ENCODE results near the gene RAC3. TPM values are rescaled to one million over a fixed set of nuclear protein-coding genes. Genes with fewer than 3 reads are reported as not detected.
A peak's percentile ranks its signal among the peaks of the same experiment; 100 is the strongest.

RAC3 gene
- total RNA-seq, 1 donor, result 1.8 TPM

DNA sequence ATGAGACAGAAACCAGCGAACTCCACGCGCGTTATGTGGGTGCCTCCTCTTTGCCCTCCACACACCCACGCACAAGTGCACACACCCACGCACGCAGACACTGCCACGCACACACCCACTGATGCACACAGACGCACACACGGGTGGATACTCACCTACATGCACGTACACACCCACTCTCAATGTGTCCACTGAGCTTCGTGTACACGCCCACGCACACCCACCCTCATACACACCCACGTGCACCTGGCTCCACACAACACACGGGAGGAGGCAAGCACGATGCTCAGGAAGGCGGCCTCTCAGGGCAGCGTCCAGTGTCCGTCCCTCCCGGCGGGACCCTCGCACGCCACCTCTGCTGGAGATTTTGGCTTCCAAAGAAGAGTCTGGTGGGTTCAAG is 15.9 kb downstream of the RAC3 start:
- no peak for DNase-seq (ENCODE audit: insufficient read length, low spot score, missing footprints)
- TF ChIP-seq, protein P1, sequence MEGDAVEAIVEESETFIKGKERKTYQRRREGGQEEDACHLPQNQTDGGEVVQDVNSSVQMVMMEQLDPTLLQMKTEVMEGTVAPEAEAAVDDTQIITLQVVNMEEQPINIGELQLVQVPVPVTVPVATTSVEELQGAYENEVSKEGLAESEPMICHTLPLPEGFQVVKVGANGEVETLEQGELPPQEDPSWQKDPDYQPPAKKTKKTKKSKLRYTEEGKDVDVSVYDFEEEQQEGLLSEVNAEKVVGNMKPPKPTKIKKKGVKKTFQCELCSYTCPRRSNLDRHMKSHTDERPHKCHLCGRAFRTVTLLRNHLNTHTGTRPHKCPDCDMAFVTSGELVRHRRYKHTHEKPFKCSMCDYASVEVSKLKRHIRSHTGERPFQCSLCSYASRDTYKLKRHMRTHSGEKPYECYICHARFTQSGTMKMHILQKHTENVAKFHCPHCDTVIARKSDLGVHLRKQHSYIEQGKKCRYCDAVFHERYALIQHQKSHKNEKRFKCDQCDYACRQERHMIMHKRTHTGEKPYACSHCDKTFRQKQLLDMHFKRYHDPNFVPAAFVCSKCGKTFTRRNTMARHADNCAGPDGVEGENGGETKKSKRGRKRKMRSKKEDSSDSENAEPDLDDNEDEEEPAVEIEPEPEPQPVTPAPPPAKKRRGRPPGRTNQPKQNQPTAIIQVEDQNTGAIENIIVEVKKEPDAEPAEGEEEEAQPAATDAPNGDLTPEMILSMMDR (IDR thresholded peaks at IDR 0.05; ENCODE audit: extremely low read depth, low read depth, low read length), result no peak
- no peak overlapping the region for H3K4me3 ChIP-seq (ENCODE audit: insufficient read depth, low read length)
- H3K36me3 ChIP-seq (ENCODE audit: insufficient read depth, low read length), result peaks cover 30% of the 10 kb centered on the region
- peaks cover 23% of the 10 kb centered on the region for H3K79me2 ChIP-seq (ENCODE audit: insufficient read depth, low read length)
- H4K20me1 ChIP-seq (ENCODE audit: insufficient read depth, low read length), result no peaks in the 10 kb centered on the region
- H3K27me3 ChIP-seq (ENCODE audit: insufficient read depth, low read length), result no peaks in the 10 kb centered on the region
- no peak overlapping the region for H3K4me2 ChIP-seq (ENCODE audit: insufficient read depth, low read length)
- peaks cover 2% of the 10 kb centered on the region for H3K4me1 ChIP-seq (ENCODE audit: insufficient read depth, low read length)
- H3K9me3 ChIP-seq (ENCODE audit: low read depth, low read length), result no peaks in the 10 kb centered on the region
- no peak overlapping the region for H3K27ac ChIP-seq (ENCODE audit: low read depth, low read length)
- H2AFZ ChIP-seq (ENCODE audit: low read length), result no peak overlapping the region

DNA sequence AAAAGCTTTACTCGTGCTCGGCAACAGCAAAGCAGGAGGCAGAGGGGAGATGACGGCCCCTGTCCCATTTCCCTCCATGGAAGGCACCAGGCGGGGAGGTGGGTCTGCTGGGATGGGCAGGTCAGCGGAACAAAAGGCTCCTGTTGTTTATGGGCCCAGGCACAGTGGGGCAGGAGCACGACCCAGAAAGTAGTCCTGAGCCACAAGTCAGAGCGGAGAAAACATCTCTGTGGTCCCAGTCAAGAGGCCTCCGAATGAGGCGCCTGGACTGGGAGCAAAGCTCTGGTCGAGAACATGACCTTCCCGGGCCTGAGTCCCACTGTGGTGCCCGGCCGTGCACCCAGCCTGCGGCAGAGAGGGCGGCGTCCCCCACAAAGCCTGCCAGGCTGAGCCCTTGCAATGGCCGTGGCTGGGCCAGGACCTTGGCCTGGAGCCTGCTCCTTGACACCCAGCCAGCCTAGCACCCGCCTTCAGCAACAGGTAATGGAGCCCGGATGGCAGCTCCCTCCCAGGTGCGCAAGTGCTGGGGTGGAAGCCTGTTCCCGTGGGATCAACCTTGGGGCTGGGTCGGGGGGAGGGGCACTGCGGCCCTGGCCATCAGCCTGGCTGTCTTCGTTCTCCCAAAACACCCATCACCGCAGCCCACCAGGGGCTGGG is 16.6 kb downstream of the RAC3 start:
- peak; percentile 73 for DNase-seq (ENCODE audit: insufficient read length, low spot score, missing footprints)
- H3K27ac ChIP-seq (ENCODE audit: low read depth, low read length), result no peak overlapping the region
- peaks cover 30% of the 10 kb centered on the region for H3K36me3 ChIP-seq (ENCODE audit: insufficient read depth, low read length)
- peaks cover 4% of the 10 kb centered on the region for H4K20me1 ChIP-seq (ENCODE audit: insufficient read depth, low read length)
- H3K4me2 ChIP-seq (ENCODE audit: insufficient read depth, low read length), result no peak overlapping the region
- no peaks in the 10 kb centered on the region for H3K27me3 ChIP-seq (ENCODE audit: insufficient read depth, low read length)
- H3K4me1 ChIP-seq (ENCODE audit: insufficient read depth, low read length), result peaks cover 8% of the 10 kb centered on the region
- H3K4me3 ChIP-seq (ENCODE audit: insufficient read depth, low read length), result no peak overlapping the region
- H3K9me3 ChIP-seq (ENCODE audit: low read depth, low read length), result no peaks in the 10 kb centered on the region
- H3K79me2 ChIP-seq (ENCODE audit: insufficient read depth, low read length), result peaks cover 29% of the 10 kb centered on the region
- TF ChIP-seq, protein P1 (IDR thresholded peaks at IDR 0.05; ENCODE audit: extremely low read depth, low read depth, low read length), result no peak
- no peak overlapping the region for H2AFZ ChIP-seq (ENCODE audit: low read length)

DNA sequence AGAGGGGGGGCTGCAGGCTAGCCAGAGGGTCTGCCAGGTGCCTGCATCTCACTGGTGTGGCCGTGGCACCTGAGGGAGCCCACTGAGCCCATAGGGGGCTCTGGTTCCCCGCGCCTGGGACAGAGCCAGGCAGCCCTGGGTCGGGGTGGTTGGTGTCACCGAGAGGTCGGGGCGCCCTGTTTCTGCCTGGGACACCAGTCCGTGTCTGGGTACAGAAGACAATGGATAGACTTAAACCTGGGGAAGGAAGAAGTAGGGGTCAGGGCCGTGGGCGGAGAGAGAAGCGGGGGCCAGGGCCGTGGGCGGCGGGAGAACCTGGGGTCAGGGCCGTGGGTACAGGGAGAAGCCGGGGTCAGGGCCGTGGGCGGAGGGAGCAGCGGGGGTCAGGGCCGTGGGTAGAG is 17.1 kb downstream of the RAC3 start:
- Histone ChIP-seq H3K27ac (ENCODE audit: low read depth, low read length) (no peak overlapping the region), H3K36me3 (ENCODE audit: insufficient read depth, low read length) (peaks cover 30% of the 10 kb centered on the region), H3K4me3 (ENCODE audit: insufficient read depth, low read length) (no peak overlapping the region), H3K79me2 (ENCODE audit: insufficient read depth, low read length) (peaks cover 35% of the 10 kb centered on the region), H3K9me3 (ENCODE audit: low read depth, low read length) (no peaks in the 10 kb centered on the region), H3K27me3 (ENCODE audit: insufficient read depth, low read length) (no peaks in the 10 kb centered on the region), H3K4me1 (ENCODE audit: insufficient read depth, low read length) (peaks cover 12% of the 10 kb centered on the region), H4K20me1 (ENCODE audit: insufficient read depth, low read length) (peaks cover 4% of the 10 kb centered on the region), H2AFZ (ENCODE audit: low read length) (no peak overlapping the region), H3K4me2 (ENCODE audit: insufficient read depth, low read length) (no peak overlapping the region)
- peak; percentile 85 for DNase-seq (ENCODE audit: insufficient read length, low spot score, missing footprints)
- TF ChIP-seq, protein P1 (IDR thresholded peaks at IDR 0.05; ENCODE audit: extremely low read depth, low read depth, low read length), result no peak

DNA sequence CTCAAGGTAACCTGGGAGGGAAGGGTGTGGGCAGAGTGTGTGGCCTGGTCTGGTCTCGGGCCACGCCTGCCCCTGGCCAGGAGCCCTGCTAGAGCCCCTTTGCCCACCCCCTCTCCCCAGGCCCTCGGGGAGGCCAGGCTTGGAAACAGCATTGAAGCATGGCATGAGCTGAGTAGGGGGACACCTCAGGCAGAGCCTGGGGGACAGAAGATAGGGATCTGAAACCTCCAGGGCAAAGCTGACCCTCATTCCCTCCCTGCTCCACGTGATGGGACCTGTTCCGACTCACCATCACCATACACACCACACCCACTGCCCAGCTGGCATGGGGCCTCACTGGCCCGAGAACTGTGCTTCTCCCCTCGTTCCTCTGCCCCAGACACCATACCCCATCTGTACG is 17.6 kb downstream of the RAC3 start:
- TF ChIP-seq, protein P1 (IDR thresholded peaks at IDR 0.05; ENCODE audit: extremely low read depth, low read depth, low read length), result no peak

More for the DNA sequence above, 17.6 kb downstream of the RAC3 start:
- Histone ChIP-seq H3K36me3 (ENCODE audit: insufficient read depth, low read length) (peaks cover 35% of the 10 kb centered on the region), H4K20me1 (ENCODE audit: insufficient read depth, low read length) (peaks cover 4% of the 10 kb centered on the region), H3K4me2 (ENCODE audit: insufficient read depth, low read length) (no peak overlapping the region), H3K9me3 (ENCODE audit: low read depth, low read length) (no peaks in the 10 kb centered on the region), H3K27ac (ENCODE audit: low read depth, low read length) (no peak overlapping the region), H3K4me1 (ENCODE audit: insufficient read depth, low read length) (peaks cover 12% of the 10 kb centered on the region), H3K79me2 (ENCODE audit: insufficient read depth, low read length) (peaks cover 40% of the 10 kb centered on the region), H3K27me3 (ENCODE audit: insufficient read depth, low read length) (no peaks in the 10 kb centered on the region), H3K4me3 (ENCODE audit: insufficient read depth, low read length) (no peak overlapping the region), H2AFZ (ENCODE audit: low read length) (no peak overlapping the region)
- DNase-seq (ENCODE audit: insufficient read length, low spot score, missing footprints), result peak; percentile 86

All from osteoblast (primary cell).